NB4 (cell line): ENCODE data around the gene ZBTB7C.

Experiments
- CTCF ChIP-seq: IDR thresholded peaks from one replicate; pipeline ENCODE4 v1.5.1; 2012; ENCODE audit warnings: low read depth, low read length
- POLR2A ChIP-seq: IDR thresholded peaks from 2 replicates; pipeline ENCODE4 v1.6.1; 2011; ENCODE audit warnings: mild to moderate bottlenecking; ENCODE audit not compliant: insufficient read length; ENCODE audit errors: extremely low read depth

GRCh38 chr18:48142994-48143393 is 266.2 kb downstream of the ZBTB7C start:
- TF ChIP-seq CTCF: no peak
- no peak for TF ChIP-seq POLR2A
